Activated CD4-positive, alpha-beta T cell treated with anti-CD3 and anti-CD28 coated beads for 48 hours (primary cell): ENCODE data around the gene SYT4.
"Not testable (repeated sequence)": the region's sequence is repeated elsewhere in the genome, so short reads cannot be mapped to it uniquely, and the experiment has no call there.

ENCODE experiments used
- DNase-seq: peaks from one replicate; pipeline ENCODE4 v3.0.0-alpha.2; 2020

The SYT4 gene

GRCh38 chr18:43277164-43277600 is at the start of gene SYT4:
Gene SYT4 (minus strand): TSS chr18:43277490. CDS start chr18:43277281, 209 bp downstream.
- no peak for DNase-seq

- DNase-seq, result no peak
These were observed 44.8 kb upstream of the SYT4 start for GRCh38 chr18:43322132-43322531.

DNA sequence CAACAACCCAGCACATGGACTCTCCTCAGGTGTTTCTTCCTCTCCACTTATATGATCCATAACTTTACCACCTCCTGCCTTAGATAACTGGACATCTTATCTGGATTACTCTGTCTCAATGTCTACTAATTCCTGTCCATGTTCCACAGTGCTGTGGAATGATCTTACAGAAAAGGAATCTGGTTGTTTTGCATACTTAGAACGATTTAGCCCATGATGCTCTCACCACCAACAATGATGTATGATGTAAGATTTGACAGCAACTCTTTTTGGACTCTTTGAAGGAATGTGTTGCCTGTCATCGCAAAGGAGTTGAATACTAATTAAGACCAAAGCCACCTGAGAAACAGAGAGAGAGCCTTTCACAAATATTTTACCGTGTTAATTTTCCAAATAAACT is 37.7 kb upstream of the SYT4 start:
- no peak for DNase-seq

GRCh38 chr18:43312891-43313290 is 35.6 kb upstream of the SYT4 start:
- no peak for DNase-seq

DNA sequence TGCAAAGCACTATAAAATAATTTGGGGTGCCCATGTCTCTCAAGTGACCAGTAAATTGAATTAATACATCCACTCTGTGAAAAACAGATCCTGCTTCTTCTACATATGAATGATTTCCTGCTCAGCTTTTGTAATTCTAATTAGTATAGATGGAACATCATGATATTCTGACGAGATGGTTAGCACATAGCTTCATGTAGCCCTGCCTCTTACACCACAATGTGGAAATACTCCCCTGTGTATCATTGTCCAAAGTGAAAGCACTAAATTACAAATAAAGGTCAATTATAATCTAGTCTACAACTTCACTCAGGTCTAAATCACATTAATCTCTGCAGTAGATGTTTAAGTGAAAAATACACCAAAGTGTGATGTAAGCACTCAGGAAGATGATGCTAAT is 32.9 kb upstream of the SYT4 start:
- no peak for DNase-seq

GRCh38 chr18:43303376-43303775 is 26.1 kb upstream of the SYT4 start:
- no peak for DNase-seq

DNA sequence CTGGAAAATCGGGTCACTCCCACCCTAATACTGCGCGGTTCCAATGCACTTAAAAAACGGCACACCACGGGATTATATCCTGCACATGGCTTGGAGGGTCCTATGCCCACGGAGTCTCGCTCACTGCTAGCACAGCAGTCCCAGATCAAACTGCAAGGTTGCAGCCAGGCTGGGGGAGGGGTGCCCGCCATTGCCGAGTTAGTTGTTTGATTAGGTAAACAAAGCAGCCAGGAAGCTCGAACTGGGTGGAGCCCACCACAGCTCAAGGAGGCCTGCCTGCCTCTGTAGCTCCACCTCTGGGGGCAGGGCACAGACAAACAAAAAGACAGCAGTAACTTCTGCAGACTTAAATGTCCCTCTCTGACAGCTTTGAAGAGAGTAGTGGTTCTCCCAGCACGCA is 8.9 kb upstream of the SYT4 start:
- DNase-seq, result not testable (repeated sequence)

GRCh38 chr18:43283299-43283698 is 6.0 kb upstream of the SYT4 start:
- no peak for DNase-seq

DNA sequence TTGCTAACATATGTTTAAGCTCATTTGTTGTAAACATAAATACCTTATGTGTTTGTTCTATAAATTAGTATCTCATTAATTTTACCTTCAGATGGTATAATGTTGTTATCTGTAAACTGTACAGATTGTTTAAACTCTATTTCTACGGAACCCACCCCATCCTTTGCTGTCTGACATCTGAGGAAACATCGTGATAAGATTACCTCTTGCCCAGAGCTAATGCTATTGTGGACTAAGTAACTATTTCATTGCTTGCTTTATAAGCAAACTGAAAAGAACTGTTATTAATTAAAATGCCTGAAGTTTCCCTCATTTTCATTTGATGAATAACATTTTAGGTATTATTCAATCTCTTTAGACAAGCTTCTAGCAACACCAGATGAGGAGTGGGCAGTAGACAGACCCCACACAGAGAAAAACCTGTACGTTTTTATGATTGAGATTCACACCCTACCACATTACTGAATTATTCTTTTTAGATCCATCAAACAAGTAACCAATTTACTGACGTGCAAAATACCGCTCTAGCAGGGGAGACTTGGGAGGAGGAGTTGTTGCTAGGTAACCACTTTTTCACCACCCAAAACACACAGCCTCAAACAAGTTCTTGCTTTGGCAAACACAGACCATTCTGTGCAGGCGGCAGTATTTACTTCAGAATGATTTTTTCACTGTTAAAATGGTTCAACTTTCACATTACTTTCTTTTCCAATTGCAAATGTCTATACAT is 1.9 kb upstream of the SYT4 start:
- no peak for DNase-seq

DNA sequence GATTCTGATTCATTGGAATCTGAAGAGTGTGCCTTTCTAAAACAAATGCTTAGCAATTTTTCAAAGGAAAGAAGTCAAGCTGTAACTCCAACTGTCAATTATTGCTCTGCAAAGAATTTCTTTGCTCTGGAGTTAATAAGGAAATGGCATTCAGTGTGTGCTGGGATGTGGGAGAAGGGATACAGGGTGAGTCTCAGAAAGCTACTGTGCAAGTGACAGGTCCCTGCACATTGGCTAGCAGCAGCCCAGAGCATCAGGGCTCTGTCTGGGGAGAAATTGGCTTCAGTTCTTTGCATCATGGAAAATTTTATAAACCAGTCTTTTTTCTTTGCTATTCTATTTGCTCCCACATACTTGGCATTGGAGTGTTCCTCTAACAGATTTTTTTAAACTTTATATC is 1.1 kb upstream of the SYT4 start:
- no peak for DNase-seq

- DNase-seq, result no peak
These were observed 799 bp downstream of the SYT4 start for GRCh38 chr18:43276491-43276890.

DNA sequence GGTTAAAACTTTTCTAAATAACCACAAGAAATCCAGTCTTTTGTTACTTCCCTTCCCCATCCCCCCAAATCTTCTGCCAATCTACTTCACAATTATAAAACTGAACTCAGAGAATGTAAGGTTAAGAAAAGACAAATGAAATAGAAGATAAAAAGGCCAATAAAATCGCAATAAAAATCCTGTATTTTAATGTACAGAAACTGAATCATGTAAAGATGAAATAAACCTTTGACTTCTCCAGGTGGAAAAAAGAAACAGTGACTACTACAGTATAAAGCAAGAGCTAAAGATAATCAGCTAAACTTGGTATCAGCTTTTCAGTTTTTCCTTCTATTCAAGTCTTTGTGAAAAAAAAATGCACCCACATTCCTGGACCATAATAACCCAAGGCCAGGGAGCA is 1.7 kb downstream of the SYT4 start:
- no peak for DNase-seq

- no peak for DNase-seq
These were observed 2.8 kb downstream of the SYT4 start for GRCh38 chr18:43274526-43274925.

DNA sequence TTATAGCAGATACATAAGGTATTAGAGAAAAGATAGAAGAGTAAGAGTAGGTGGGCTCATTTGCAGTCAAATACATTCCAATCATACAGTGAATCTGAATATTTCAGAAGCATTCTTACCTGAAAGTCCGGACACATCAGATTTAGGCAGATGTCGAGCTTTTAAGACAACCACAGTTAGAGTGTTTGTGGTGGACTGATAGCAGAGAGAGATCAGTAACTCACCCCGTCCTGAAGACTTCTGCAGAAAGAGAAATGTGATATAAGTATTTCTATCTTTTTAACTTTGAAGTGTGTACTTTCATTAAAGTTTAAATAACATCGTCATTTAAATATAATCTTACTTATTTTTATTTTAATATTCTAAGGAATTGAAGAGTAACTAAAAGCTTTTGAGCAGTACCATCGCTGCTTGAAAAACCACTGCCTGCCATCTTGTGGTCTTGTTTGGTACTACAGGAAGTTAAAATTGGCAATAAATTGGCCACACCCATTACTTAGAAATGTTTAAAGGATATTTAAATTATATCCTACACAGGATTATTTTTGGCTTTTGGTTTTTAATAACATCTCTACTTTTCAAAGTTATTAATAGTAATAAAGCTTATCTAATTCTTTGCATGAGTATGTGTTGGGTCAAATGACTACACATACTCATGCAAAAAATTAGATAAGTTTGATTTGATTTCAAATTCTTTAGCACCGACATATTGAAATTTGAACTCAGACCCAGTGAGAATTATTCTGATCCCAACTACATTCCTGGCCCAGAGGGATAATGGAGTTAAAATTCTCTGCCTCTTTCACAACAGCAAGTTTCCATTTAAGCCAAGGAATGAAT is 5.5 kb downstream of the SYT4 start:
- DNase-seq, result peak; percentile 10

- DNase-seq, result no peak
These were observed 9.5 kb downstream of the SYT4 start for GRCh38 chr18:43267818-43268217.

DNA sequence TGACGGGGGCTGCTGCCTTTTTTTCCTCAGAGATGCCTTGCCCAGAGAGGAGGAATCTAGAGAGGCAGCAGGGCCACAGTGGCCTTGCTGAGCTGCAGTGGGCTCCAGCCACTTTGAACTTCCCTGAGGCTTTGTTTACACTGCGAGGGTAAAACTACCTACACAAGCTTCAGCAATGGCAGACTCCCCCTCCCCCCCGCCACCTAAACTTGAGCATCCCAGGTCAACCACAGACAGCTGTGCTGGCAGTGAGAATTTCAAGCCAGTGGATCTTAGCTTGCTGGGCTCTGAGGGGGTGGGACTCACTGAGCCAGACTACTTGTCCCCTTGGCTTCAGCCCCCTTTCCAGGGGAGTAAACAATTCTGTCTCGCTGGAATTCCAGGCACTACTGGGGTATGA is 11.8 kb downstream of the SYT4 start:
- DNase-seq, result no peak

DNA sequence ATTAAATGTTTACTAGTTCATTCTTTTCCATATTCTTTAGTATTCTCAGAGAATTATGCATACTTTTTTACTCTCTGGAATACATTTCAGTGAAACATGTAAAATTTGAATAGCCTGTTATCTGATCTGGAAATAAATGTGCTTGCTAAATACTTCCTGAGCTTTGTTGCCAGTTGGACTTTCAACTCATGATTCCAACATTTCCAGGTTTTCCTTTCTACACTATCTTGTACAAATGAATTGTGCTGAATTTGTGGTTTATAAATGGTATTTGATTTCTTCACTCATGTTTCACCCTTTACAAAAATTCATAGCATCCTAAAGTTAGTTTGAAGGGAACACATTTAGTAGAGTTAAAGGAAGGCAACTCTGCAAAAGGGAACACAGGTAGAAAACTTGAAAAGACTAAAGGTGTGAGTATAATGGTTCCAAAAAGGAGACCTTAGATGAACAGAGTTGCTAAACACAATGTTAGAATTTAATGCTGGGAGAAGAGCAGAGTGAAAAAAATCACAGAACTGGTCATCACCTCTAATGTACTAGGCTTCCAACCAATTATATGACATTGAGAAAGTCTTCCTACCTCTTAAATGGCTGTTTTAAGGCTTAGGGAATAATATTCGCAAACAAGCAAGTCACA is 28.6 kb downstream of the SYT4 start:
- DNase-seq, result no peak

GRCh38 chr18:43247944-43248343 is 29.3 kb downstream of the SYT4 start:
- no peak for DNase-seq

GRCh38 chr18:43238429-43238828 is 38.9 kb downstream of the SYT4 start:
- no peak for DNase-seq

GRCh38 chr18:43236921-43237320 is 40.4 kb downstream of the SYT4 start:
- DNase-seq, result no peak

DNA sequence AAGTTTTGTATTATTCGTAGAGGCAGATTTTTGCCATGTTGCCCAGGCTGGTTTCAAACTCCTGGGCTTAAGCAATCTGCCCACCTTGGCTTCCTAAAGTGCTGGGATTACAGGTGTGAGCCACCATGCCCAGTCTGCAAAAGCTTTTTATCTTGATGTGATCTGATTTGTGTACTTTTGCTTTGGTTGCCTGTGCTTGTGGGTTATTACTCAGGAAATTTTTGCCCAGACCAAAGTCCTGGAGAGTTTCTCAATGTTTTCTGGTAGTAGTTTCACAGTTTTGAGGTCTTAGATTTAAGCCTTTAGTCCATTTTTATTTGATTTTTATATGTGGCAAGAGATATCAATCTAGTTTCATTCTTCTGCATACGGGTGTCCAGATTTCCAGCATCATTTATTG is 42.4 kb downstream of the SYT4 start:
- no peak for DNase-seq

DNA sequence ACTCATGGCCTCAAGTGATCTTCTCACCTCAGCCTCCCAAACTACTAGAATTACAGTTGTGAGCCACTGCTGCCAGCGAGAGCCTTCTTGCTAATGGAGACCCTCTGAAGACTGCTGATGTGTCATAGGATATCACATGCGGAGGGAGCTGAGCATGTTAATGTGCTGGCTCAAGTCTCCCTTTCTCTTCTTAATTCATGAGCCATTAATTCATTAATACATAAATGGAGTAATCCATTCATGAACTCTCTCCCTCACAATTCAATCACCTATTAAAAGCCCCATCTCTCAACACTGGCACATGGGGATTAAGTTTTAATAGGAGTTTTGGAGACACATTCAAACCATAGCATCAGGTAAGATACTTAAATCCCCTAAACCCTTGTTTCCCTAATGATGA is 54.8 kb downstream of the SYT4 start:
- DNase-seq, result no peak

- no peak for DNase-seq
These were observed 56.6 kb downstream of the SYT4 start for GRCh38 chr18:43220691-43221090.
